Measurements from ENCODE around the gene KRTAP6-2. TPM values are rescaled to one million over a fixed set of nuclear protein-coding genes. Genes with fewer than 3 reads are reported as not detected.

Gene KRTAP6-2
- total RNA-seq, 1 experiment from 2014 or later = not detected

GRCh38 chr21:30628109-30628508, 29.4 kb upstream of the KRTAP6-2 start:
- H3K9me3 Mint-ChIP-seq (ENCODE audit: unreplicated experiment) = no peaks in the 10 kb centered on the region
- ChIA-PET POLR2A (no interaction called here), CTCF (no interaction called here)
- H3K27ac Mint-ChIP-seq (ENCODE audit: unreplicated experiment) = no peak overlapping the region
- no peaks in the 10 kb centered on the region for H3K36me3 ChIP-seq (ENCODE audit: control insufficient read depth, insufficient read depth, low read length)
- no peaks in the 10 kb centered on the region for H3K36me3 Mint-ChIP-seq (ENCODE audit: insufficient read depth, unreplicated experiment)
- no peak for DNase-seq
- TF ChIP-seq CTCF (IDR thresholded peaks at IDR 0.05; ENCODE audit: insufficient read depth in 1 of 2, low read depth in 1 of 2, low read length in 1 of 2, severe bottlenecking in 1 of 2, unreplicated experiment in 1 of 2) = no peak
- no peak overlapping the region for H3K4me3 ChIP-seq (ENCODE audit: low read depth, low read length)
- no TSS peak for BruUV-seq (replicated peaks)
- peaks cover 3% of the 10 kb centered on the region for H3K27me3 Mint-ChIP-seq (ENCODE audit: insufficient read depth, unreplicated experiment)
- no peaks in the 10 kb centered on the region for H3K27me3 ChIP-seq (replicated peaks; ENCODE audit: control insufficient read depth, insufficient read depth, low read length)
- H3K9me3 ChIP-seq = no peaks in the 10 kb centered on the region
- H3K4me3 Mint-ChIP-seq (ENCODE audit: unreplicated experiment) = no peak overlapping the region
- H3K4me1 Mint-ChIP-seq (ENCODE audit: low read depth, unreplicated experiment) = no peaks in the 10 kb centered on the region
- H3K4me1 ChIP-seq = no peaks in the 10 kb centered on the region
- intact Hi-C loops (cut with micrococcal nuclease; ENCODE audit: unreplicated experiment) = no loop called here

DNA sequence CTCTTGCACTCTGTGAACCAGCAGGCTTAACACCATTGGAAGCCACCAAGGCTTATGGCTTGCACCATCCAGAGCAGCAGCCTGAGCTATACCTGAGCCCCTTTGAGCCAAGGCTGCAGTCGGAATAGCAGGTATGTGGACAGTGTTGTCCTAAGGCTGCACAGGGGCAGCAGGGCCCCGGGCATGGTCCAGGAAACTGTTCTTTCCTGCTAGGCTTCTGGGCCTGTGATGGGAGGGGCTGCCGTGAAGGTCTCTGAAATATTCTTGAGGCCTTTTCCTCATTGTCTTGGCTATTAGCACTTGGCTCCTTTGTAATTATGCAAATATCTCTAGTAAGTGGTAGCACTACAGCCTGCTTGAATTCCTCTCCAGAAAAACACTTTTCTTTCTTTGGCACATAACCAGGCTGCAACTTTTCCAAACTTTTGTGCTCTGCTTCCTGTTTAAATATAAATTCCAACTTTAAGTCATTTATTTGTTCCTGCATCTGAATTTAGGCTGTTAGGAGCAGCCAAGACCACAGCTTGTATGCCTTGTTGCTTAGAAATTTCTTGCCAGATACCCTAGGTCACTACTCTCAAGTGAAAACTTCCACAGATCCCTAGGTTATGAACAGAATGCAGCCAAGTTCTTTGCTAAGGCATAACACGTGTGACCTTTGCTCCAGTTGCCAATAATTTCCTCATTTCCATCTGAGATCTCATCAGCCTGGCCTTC, 26.9 kb upstream of the KRTAP6-2 start:
- Histone ChIP-seq H3K27me3 (replicated peaks; ENCODE audit: control insufficient read depth, insufficient read depth, low read length) (no peaks in the 10 kb centered on the region), H3K36me3 (ENCODE audit: control insufficient read depth, insufficient read depth, low read length) (no peaks in the 10 kb centered on the region), H3K4me1 (no peaks in the 10 kb centered on the region), H3K9me3 (no peaks in the 10 kb centered on the region), H3K4me3 (ENCODE audit: low read depth, low read length) (no peak overlapping the region)
- intact Hi-C loops (cut with micrococcal nuclease; ENCODE audit: unreplicated experiment) = no loop called here
- H3K36me3 Mint-ChIP-seq (ENCODE audit: insufficient read depth, unreplicated experiment) = no peaks in the 10 kb centered on the region
- no peaks in the 10 kb centered on the region for H3K4me1 Mint-ChIP-seq (ENCODE audit: low read depth, unreplicated experiment)
- BruUV-seq (replicated peaks) = no TSS peak
- TF ChIP-seq CTCF (IDR thresholded peaks at IDR 0.05; ENCODE audit: insufficient read depth in 1 of 2, low read depth in 1 of 2, low read length in 1 of 2, severe bottlenecking in 1 of 2, unreplicated experiment in 1 of 2) = no peak
- H3K27ac Mint-ChIP-seq (ENCODE audit: unreplicated experiment) = no peak overlapping the region
- CTCF ChIA-PET = no interaction called here
- DNase-seq = no peak
- POLR2A ChIA-PET = no interaction called here
- no peaks in the 10 kb centered on the region for H3K27me3 Mint-ChIP-seq (ENCODE audit: insufficient read depth, unreplicated experiment)
- no peak overlapping the region for H3K4me3 Mint-ChIP-seq (ENCODE audit: unreplicated experiment)
- H3K9me3 Mint-ChIP-seq (ENCODE audit: unreplicated experiment) = no peaks in the 10 kb centered on the region

GRCh38 chr21:30623362-30623761, 24.7 kb upstream of the KRTAP6-2 start:
- ChIA-PET POLR2A (no interaction called here), CTCF (no interaction called here)
- H3K4me1 Mint-ChIP-seq (ENCODE audit: low read depth, unreplicated experiment) = no peaks in the 10 kb centered on the region
- no peaks in the 10 kb centered on the region for H3K27me3 ChIP-seq (replicated peaks; ENCODE audit: control insufficient read depth, insufficient read depth, low read length)
- H3K4me3 Mint-ChIP-seq (ENCODE audit: unreplicated experiment) = no peak overlapping the region
- BruUV-seq (replicated peaks) = no TSS peak
- DNase-seq = no peak
- H3K9me3 ChIP-seq = no peaks in the 10 kb centered on the region
- no peaks in the 10 kb centered on the region for H3K27me3 Mint-ChIP-seq (ENCODE audit: insufficient read depth, unreplicated experiment)
- no peak overlapping the region for H3K4me3 ChIP-seq (ENCODE audit: low read depth, low read length)
- H3K9me3 Mint-ChIP-seq (ENCODE audit: unreplicated experiment) = no peaks in the 10 kb centered on the region
- intact Hi-C loops (cut with micrococcal nuclease; ENCODE audit: unreplicated experiment) = no loop called here
- no peaks in the 10 kb centered on the region for H3K4me1 ChIP-seq
- H3K36me3 Mint-ChIP-seq (ENCODE audit: insufficient read depth, unreplicated experiment) = no peaks in the 10 kb centered on the region
- no peaks in the 10 kb centered on the region for H3K36me3 ChIP-seq (ENCODE audit: control insufficient read depth, insufficient read depth, low read length)
- TF ChIP-seq CTCF (IDR thresholded peaks at IDR 0.05; ENCODE audit: insufficient read depth in 1 of 2, low read depth in 1 of 2, low read length in 1 of 2, severe bottlenecking in 1 of 2, unreplicated experiment in 1 of 2) = no peak
- H3K27ac Mint-ChIP-seq (ENCODE audit: unreplicated experiment) = no peak overlapping the region
